T-helper 2 cell (primary cell): ENCODE results near the gene COP1.
"Not testable (repeated sequence)": the region's sequence is repeated elsewhere in the genome, so short reads cannot be mapped to it uniquely, and the experiment has no call there.

ENCODE experiments used
- DNase-seq, 5 experiments: peaks; one replicate each; pipeline versions ENCODE4 v3.0.0 to v3.0.0-alpha.2; 2012 to 2022

Gene COP1

GRCh38 chr1:176033474-176033873, 173.6 kb downstream of the COP1 start:
- no peak for DNase-seq

DNA sequence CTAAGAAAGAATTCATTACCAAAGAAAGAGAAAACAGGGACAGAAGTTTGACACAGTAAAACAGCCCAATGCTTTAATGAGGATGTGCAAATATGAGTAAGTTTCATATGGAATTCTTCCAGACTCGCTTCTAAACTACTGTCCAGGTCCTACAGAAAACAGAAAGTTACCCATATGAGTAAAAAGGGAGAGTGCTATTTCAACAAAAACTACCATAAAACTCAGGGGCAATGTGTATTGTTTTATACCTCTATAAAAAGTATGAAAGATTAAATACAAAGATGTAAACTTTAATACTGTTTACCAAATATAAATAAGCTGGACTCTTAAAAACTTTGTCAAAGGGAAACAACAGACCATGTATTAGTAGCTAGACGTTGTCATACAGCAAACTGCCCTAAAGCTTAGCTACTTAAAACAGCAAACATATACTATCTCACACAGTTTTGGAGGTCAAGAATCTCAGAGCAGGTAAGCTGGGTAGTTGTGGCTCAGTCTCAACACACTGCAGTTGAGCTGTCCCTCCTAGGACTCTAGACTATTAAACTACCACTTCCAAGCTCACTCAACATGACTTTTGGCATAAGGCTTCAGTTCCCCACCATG, 174.9 kb downstream of the COP1 start:
- DNase-seq, result no peak

DNA sequence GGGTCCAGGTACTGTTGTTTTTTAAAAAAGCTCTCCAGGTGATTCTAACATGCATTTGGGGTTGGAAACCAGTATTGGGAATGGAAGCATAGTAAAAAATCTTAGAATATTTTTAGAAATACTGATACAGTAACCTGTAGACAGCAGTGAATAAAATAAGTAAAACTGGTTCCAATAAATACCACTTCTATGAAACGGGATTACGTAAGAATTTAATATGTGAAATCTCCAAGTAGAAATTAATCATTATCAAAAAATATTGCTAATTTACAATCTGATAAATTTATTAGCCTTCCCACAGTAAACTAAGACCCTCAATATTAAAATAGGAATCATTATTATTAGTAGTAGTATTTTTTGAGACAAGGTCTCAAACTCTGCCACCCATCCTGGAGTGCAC, 177.5 kb downstream of the COP1 start:
- DNase-seq, result no peak

GRCh38 chr1:176029155-176029554, 177.9 kb downstream of the COP1 start:
- no peak for DNase-seq

GRCh38 chr1:176027934-176028333, 179.2 kb downstream of the COP1 start:
- DNase-seq, result not testable (repeated sequence)

DNA sequence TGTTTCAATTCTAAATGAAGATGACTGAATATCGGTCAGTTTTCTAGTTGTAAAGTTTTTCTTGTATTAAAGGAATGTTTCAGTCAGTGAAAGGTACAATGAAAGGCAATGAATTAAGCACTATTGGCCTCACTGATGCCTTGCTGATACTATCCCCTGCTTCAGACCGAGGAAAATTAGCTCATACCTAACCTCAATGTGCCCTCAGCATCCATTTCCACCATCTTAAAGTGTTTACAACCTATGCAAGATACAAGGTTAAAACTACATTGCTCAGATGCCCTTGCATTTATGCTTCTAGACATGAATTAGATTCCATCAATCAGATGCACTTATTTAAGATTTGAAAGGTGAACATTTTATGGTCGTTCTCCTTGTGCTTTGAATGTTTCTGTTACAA, 184.5 kb downstream of the COP1 start:
- no peak for DNase-seq

GRCh38 chr1:176017722-176018121, 189.4 kb downstream of the COP1 start:
- DNase-seq, result no peak

- DNase-seq, result no peak
These were observed 197.1 kb downstream of the COP1 start for GRCh38 chr1:176009951-176010350.

- not testable (repeated sequence) for DNase-seq
These were observed 199.2 kb downstream of the COP1 start for GRCh38 chr1:176007756-176008389.

- DNase-seq, result not testable (repeated sequence)
These were observed 212.4 kb downstream of the COP1 start for GRCh38 chr1:175994660-175995059.

- not testable (repeated sequence) for DNase-seq
These were observed 214.3 kb downstream of the COP1 start for GRCh38 chr1:175992825-175993224.

DNA sequence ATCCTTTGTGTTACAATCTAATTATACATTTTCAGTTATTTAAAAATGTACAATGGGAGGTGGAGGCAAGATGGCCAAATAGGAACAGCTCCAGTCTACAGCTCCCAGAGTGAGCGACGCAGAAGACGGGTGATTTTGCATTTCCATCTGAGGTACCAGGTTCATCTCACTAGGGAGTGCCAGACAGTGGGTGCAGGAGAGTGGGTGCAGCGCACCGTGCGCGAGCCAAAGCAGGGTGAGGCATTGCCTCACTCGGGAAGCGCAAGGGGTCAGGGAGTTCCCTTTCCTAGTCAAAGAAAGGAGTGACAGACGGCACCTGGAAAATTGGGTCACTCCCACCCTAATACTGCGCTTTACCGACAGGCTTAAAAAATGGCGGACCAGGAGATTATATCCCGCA, 214.9 kb downstream of the COP1 start:
- DNase-seq, result not testable (repeated sequence)

- DNase-seq, result no peak
These were observed 222.3 kb downstream of the COP1 start for GRCh38 chr1:175984813-175985212.

DNA sequence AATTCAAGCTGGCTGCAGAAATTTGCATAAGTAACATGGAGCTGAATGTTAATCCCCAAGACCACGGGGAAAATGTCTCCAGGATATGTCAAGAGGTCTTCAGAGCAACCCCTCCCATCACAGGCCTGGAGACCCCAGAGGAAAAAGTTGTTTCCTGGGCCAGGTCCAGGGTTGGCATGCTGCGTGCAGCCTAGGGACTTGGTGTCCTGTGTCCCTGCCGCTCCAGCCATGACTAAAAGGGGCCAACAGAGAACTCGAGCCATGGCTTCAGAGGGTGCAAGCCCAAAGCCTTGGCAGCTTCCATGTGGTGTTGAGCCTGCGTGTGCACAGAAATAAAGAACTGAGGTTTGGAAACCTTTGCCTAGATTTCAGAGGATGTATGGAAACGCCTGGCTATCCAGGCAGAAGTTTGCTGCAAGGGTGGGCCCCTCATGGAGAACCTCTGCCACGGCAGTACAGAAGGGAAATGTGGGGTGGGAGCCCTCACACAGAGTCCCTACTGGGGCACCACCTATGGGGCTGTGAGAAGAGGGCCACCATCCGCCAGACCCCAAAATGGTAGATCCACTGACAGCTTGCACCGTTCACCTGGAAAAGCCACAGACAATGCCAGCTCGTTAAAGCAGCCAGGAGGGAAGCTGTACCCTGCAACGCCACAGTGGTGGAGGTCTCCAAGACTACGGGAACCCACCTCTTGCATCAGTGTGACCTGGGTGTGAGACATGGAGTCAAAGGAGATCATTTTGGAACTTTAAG, 222.9 kb downstream of the COP1 start:
- DNase-seq, result no peak

GRCh38 chr1:175983363-175983762, 223.7 kb downstream of the COP1 start:
- DNase-seq, result not testable (repeated sequence)

GRCh38 chr1:175981128-175981527, 226.0 kb downstream of the COP1 start:
- DNase-seq, result no peak

GRCh38 chr1:175978926-175979325, 228.2 kb downstream of the COP1 start:
- DNase-seq, result no peak

GRCh38 chr1:175978476-175978875, 228.6 kb downstream of the COP1 start:
- DNase-seq, result no peak

DNA sequence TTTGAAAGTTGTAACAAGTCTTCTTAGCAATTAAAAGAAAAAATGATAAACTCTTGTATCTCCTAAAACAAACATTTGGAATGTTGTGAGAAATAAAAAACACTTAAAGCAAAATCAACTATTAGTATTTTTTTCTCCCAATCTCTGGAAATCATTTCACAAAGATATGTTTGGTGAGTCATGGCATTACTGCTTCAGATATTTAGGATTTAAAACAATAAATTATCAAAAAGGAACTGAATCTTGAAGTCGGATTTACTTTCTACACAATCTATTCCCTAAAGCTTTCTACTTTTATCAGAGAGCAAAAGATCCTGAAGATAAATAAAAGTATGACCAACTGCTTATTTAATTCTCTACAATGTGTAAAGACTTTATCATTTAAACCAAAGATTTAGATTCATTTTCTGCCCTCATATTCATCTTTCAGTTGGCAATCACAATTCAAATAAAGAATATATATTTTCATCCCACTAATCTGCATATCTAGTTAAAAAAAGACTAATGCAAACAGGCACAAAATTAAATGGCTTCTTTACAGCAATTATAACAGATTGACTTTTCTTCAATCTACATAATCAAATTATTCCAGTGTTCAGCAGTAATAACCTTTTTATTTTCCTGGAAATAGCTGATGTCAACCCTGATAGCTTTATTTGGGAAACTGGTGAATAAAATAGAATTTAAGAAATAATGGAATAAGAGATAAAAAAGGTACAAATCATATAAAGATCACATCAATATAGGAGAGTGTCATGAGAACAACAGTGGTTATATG, 230.0 kb downstream of the COP1 start:
- no peak for DNase-seq

GRCh38 chr1:175969231-175969630, 237.9 kb downstream of the COP1 start:
- no peak for DNase-seq

GRCh38 chr1:175968486-175969172, 238.5 kb downstream of the COP1 start:
- DNase-seq, result peak in 1 of 5 experiments; percentile 45

GRCh38 chr1:175963740-175964139, 243.3 kb downstream of the COP1 start:
- DNase-seq, result no peak

DNA sequence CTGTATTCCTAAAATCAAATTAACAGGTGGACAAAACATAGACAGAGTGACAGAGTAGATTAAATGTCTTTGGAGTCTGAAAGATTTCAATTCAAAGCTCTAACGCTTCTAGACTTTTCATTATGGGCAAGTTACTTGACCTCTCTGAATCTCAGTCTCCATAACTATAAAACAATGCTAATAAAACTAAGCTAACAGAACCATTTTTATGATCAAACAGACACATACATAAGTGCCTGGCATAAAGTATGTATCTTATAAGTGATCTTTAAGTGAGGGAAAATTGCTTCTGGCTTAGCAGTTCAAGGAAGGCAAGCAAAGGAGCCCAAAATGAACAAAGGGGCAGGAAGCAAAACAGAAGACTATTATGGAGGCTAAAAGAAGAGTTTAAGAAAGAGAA, 246.9 kb downstream of the COP1 start:
- no peak for DNase-seq
